Keratinocyte (primary cell): ENCODE data around the gene ATF6. TPM values are rescaled to one million over a fixed set of nuclear protein-coding genes. Genes with fewer than 3 reads are reported as not detected.

Experiments
- DNase-seq: peaks from one replicate; pipeline ENCODE4 v3.0.0-alpha.2; 2011; ENCODE audit warnings: low read depth, missing footprints, low spot score
- FAIRE-seq: peaks from 2 replicates; lab custom pipeline; 2011; peaks lifted over from hg19 to GRCh38; lab: Jason Lieb, UNC
- H2AFZ ChIP-seq: 2 replicates; pipeline ENCODE4 v1.6.0; 2012; ENCODE audit warnings: low read length, control low read depth, inconsistent platforms; ENCODE audit not compliant: control insufficient read depth
- H3K27ac ChIP-seq: 2 replicates; pipeline ENCODE4 v1.5.1; 2011; ENCODE audit warnings: low read length; ENCODE audit not compliant: control insufficient read depth, insufficient read depth
- H3K27me3 ChIP-seq: 3 replicates; pipeline ENCODE4 v1.6.0; 2011; ENCODE audit warnings: low read length; ENCODE audit not compliant: control insufficient read depth, insufficient read depth; ENCODE audit errors: extremely low read depth
- H3K36me3 ChIP-seq, 2 experiments: 2 replicates in 1 of 2; 3 replicates in 1 of 2; pipeline ENCODE4 v1.5.1; 2011; ENCODE audit warnings: low read length in 2 of 2, mild to moderate bottlenecking in 1 of 2; ENCODE audit not compliant: control insufficient read depth in 2 of 2, insufficient read depth in 2 of 2; ENCODE audit errors: extremely low read depth in 1 of 2
- H3K4me1 ChIP-seq: 3 replicates; pipeline ENCODE4 v1.5.1; 2011; ENCODE audit warnings: low read length; ENCODE audit not compliant: control insufficient read depth, insufficient read depth; ENCODE audit errors: extremely low read depth
- H3K4me2 ChIP-seq: 3 replicates; pipeline ENCODE4 v1.6.0; 2011; ENCODE audit warnings: low read depth, low read length; ENCODE audit not compliant: control insufficient read depth, insufficient read depth; ENCODE audit errors: extremely low read depth
- H3K4me3 ChIP-seq, 3 experiments: fragments of 200-600 bp in 1 of 3; sonication (generic) in 1 of 3; 2 replicates in 2 of 3; 3 replicates in 1 of 3; pipeline ENCODE4 v1.5.1; 2011 to 2016; ENCODE audit warnings: low read length in 3 of 3, mild to moderate bottlenecking in 3 of 3, control low read depth in 2 of 3, inconsistent platforms in 1 of 3, low read depth in 1 of 3, mixed read lengths in 1 of 3, mixed run types in 1 of 3, moderate library complexity in 1 of 3; ENCODE audit not compliant: control insufficient read depth in 2 of 3, insufficient read depth in 2 of 3; ENCODE audit errors: extremely low read depth in 1 of 3
- H3K79me2 ChIP-seq: 2 replicates; pipeline ENCODE4 v1.6.0; 2012; ENCODE audit warnings: low read length; ENCODE audit not compliant: control insufficient read depth, insufficient read depth
- H3K9ac ChIP-seq: 3 replicates; pipeline ENCODE4 v1.6.0; 2011; ENCODE audit warnings: low read length; ENCODE audit not compliant: control insufficient read depth, insufficient read depth; ENCODE audit errors: extremely low read depth
- H3K9me1 ChIP-seq: 3 replicates; pipeline ENCODE4 v1.6.0; 2011; ENCODE audit warnings: low read length; ENCODE audit not compliant: control insufficient read depth, insufficient read depth; ENCODE audit errors: extremely low read depth
- H3K9me3 ChIP-seq: 2 replicates; pipeline ENCODE4 v1.5.1; 2012; ENCODE audit warnings: low read depth, low read length; ENCODE audit not compliant: control insufficient read depth
- H4K20me1 ChIP-seq: 3 replicates; pipeline ENCODE4 v1.6.0; 2011; ENCODE audit warnings: low read length; ENCODE audit not compliant: control insufficient read depth, insufficient read depth; ENCODE audit errors: extremely low read depth
- CTCF ChIP-seq, 3 experiments: IDR thresholded peaks in 1 of 3; conservative IDR thresholded peaks in 1 of 3; optimal IDR thresholded peaks in 1 of 3; 2 replicates in 2 of 3; 3 replicates in 1 of 3; pipeline versions ENCODE3 to v1.5.1; 2011; ENCODE audit warnings: low read length in 3 of 3, mild to moderate bottlenecking in 3 of 3, moderate library complexity in 2 of 3, control low read depth in 1 of 3, inconsistent platforms in 1 of 3; ENCODE audit not compliant: insufficient read depth in 2 of 3; ENCODE audit errors: extremely low read depth in 1 of 3
- EZH2 ChIP-seq: IDR thresholded peaks from one replicate; pipeline ENCODE4 v1.6.1; 2012; ENCODE audit warnings: inconsistent platforms, mild to moderate bottlenecking, low read length, moderate library complexity
- dilution Hi-C: fragments of 300-500 bp; cut with MboI; formaldehyde crosslinking; loops from one replicate; pipeline ENCODE4 v1.7.0; 2020; ENCODE audit warnings: low sequenced_read_pairs; ENCODE audit not compliant: extremely low pct_ligation_motif_present
- polyA plus RNA-seq, 5 experiments: library from polyadenylated mRNA; depleted of rRNA in 3 of 5; stranded (reverse) in 3 of 5; stranded (forward) in 1 of 5; unstranded in 1 of 5; fragments of >200 nt; gene quantifications; 1 replicate in 1 of 5; 2 replicates in 3 of 5; 3 replicates in 1 of 5; pipeline versions ENCODE4 v1.2.1 to v1.2.3, GENCODE V29; 2011 to 2012; ENCODE audit warnings: missing spikeins in 2 of 5, low read depth in 1 of 5, low replicate concordance in 1 of 5

Gene ATF6
- polyA plus RNA-seq, 1 donor (not counting 4 experiments of a cell fraction or from before 2014, with no cell fraction given), result 19.7 TPM

- Histone ChIP-seq H2AFZ (no peak overlapping the region), H3K27me3 (no peaks in the 10 kb centered on the region), H4K20me1 (no peaks in the 10 kb centered on the region), H3K27ac (no peak overlapping the region), H3K79me2 (no peaks in the 10 kb centered on the region), H3K9ac (no peak overlapping the region), H3K9me3 (no peaks in the 10 kb centered on the region), H3K4me3 (no peak overlapping the region), H3K9me1 (no peaks in the 10 kb centered on the region), H3K4me1 (no peaks in the 10 kb centered on the region), H3K4me2 (no peak overlapping the region), H3K36me3 (peaks cover 0 to 6% of the 10 kb centered on the region in 2 experiments)
- DNase-seq, result no peak
- dilution Hi-C loops, result no loop called here
- FAIRE-seq, result no peak
- TF ChIP-seq EZH2, result no peak
- no peak for TF ChIP-seq CTCF (optimal IDR thresholded peaks at IDR 0.05 in 1 of 3, IDR thresholded peaks at IDR 0.05 in 1 of 3, conservative IDR thresholded peaks at IDR 0.05 in 1 of 3; ENCODE audit: extremely low read depth in 1 of 3, insufficient read depth in 2 of 3, low read length in 3 of 3)
Observed at GRCh38 chr1:161799792-161800191, 33.7 kb downstream of the ATF6 start.

GRCh38 chr1:161801955-161802354 is 35.8 kb downstream of the ATF6 start:
- FAIRE-seq, result no peak
- dilution Hi-C loops, result no loop called here
- Histone ChIP-seq H3K4me2 (no peak overlapping the region), H3K27me3 (no peaks in the 10 kb centered on the region), H3K4me1 (no peaks in the 10 kb centered on the region), H3K9me1 (no peaks in the 10 kb centered on the region), H3K79me2 (no peaks in the 10 kb centered on the region), H2AFZ (no peak overlapping the region), H4K20me1 (no peaks in the 10 kb centered on the region), H3K9me3 (no peaks in the 10 kb centered on the region), H3K27ac (no peak overlapping the region), H3K4me3 (no peak overlapping the region), H3K9ac (no peak overlapping the region), H3K36me3 (peaks cover 0 to 6% of the 10 kb centered on the region in 2 experiments)
- TF ChIP-seq EZH2, result no peak
- TF ChIP-seq CTCF (optimal IDR thresholded peaks at IDR 0.05 in 1 of 3, IDR thresholded peaks at IDR 0.05 in 1 of 3, conservative IDR thresholded peaks at IDR 0.05 in 1 of 3; ENCODE audit: extremely low read depth in 1 of 3, insufficient read depth in 2 of 3, low read length in 3 of 3), result no peak
- DNase-seq, result no peak
